M059J (cell line): ENCODE results near the gene MARCHF4. TPM values are rescaled to one million over a fixed set of nuclear protein-coding genes. Genes with fewer than 3 reads are reported as not detected.

ENCODE experiments used
- DNase-seq: peaks from one replicate; pipeline ENCODE4 v3.0.0-alpha.2; 2012; ENCODE audit warnings: low read depth
- total RNA-seq: library from RNA; depleted of rRNA; stranded (reverse); fragments of >200 nt; shearing (Covaris generic); gene quantifications from 2 replicates; pipeline ENCODE4 v1.2.3, GENCODE V29; 2014; rRNA removed

MARCHF4 gene
- total RNA-seq = 5.0 and 6.5 TPM in 2 replicates

- DNase-seq = peak; percentile 85
Observed at GRCh38 chr2:216371721-216372702, at the start of gene MARCHF4. TSS of gene MARCHF4 (minus strand) at chr2:216372483. CDS start at chr2:216370260, 2,223 bp downstream.

- DNase-seq = no peak
Observed at GRCh38 chr2:216420367-216421101, 48.3 kb upstream of the MARCHF4 start.

GRCh38 chr2:216418981-216419380 is 46.7 kb upstream of the MARCHF4 start:
- no peak for DNase-seq

GRCh38 chr2:216416571-216417307 is 44.5 kb upstream of the MARCHF4 start:
- no peak for DNase-seq

- no peak for DNase-seq
Observed at GRCh38 chr2:216415541-216415940, 43.3 kb upstream of the MARCHF4 start.

GRCh38 chr2:216414772-216415319 is 42.6 kb upstream of the MARCHF4 start:
- DNase-seq = no peak

GRCh38 chr2:216413882-216414281 is 41.6 kb upstream of the MARCHF4 start:
- DNase-seq = no peak

- peak; percentile 96 for DNase-seq
Observed at GRCh38 chr2:216412022-216412999, 40.0 kb upstream of the MARCHF4 start, which contains the start of gene SMARCAL1. TSS of gene SMARCAL1 (plus strand) at chr2:216412484. CDS start at chr2:216414705, 2,221 bp downstream.

GRCh38 chr2:216410550-216410949 is 38.3 kb upstream of the MARCHF4 start:
- no peak for DNase-seq

- no peak for DNase-seq
Observed at GRCh38 chr2:216408426-216409290, 36.4 kb upstream of the MARCHF4 start.

- DNase-seq = no peak
Observed at GRCh38 chr2:216406826-216407225, 34.5 kb upstream of the MARCHF4 start.

- no peak for DNase-seq
Observed at GRCh38 chr2:216405588-216405987, 33.3 kb upstream of the MARCHF4 start.

GRCh38 chr2:216404010-216404618 is 31.8 kb upstream of the MARCHF4 start:
- peak; percentile 42 for DNase-seq

- DNase-seq = no peak
Observed at GRCh38 chr2:216402751-216403150, 30.5 kb upstream of the MARCHF4 start.

GRCh38 chr2:216399621-216400020 is 27.3 kb upstream of the MARCHF4 start:
- no peak for DNase-seq

GRCh38 chr2:216394881-216395280 is 22.6 kb upstream of the MARCHF4 start:
- DNase-seq = no peak

GRCh38 chr2:216392945-216393840 is 20.9 kb upstream of the MARCHF4 start:
- no peak for DNase-seq
